ENCODE results near the gene SPSB4.

DNA sequence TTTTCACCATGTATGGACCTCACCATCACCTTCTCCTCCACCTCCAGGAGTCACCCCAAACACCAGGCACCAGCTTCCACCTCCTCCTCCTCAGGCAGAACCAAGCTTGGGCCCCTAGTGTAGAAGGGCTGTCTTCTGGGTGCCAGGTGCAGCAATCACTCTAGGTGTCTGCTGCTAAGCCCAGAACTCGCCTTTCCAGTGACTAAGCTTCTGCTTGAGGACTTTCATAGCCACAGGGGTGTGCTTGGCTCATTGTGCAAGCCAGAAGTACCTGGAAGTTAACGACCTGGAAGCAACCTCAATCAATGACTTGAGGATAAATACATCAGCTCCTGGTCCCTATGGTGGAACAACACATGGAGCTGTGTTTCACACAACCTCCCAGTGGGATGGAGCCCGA lies 130.7 kb downstream of the SPSB4 start:
- TF ChIP-seq, protein P1, sequence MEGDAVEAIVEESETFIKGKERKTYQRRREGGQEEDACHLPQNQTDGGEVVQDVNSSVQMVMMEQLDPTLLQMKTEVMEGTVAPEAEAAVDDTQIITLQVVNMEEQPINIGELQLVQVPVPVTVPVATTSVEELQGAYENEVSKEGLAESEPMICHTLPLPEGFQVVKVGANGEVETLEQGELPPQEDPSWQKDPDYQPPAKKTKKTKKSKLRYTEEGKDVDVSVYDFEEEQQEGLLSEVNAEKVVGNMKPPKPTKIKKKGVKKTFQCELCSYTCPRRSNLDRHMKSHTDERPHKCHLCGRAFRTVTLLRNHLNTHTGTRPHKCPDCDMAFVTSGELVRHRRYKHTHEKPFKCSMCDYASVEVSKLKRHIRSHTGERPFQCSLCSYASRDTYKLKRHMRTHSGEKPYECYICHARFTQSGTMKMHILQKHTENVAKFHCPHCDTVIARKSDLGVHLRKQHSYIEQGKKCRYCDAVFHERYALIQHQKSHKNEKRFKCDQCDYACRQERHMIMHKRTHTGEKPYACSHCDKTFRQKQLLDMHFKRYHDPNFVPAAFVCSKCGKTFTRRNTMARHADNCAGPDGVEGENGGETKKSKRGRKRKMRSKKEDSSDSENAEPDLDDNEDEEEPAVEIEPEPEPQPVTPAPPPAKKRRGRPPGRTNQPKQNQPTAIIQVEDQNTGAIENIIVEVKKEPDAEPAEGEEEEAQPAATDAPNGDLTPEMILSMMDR (IDR thresholded peaks at IDR 0.05 in 2 of 3, conservative IDR thresholded peaks at IDR 0.05 in 1 of 3; ENCODE audit: insufficient read depth in 2 of 3, low read depth in 1 of 3, low read length in 3 of 3) = no peak
- TF ChIP-seq, protein P2, sequence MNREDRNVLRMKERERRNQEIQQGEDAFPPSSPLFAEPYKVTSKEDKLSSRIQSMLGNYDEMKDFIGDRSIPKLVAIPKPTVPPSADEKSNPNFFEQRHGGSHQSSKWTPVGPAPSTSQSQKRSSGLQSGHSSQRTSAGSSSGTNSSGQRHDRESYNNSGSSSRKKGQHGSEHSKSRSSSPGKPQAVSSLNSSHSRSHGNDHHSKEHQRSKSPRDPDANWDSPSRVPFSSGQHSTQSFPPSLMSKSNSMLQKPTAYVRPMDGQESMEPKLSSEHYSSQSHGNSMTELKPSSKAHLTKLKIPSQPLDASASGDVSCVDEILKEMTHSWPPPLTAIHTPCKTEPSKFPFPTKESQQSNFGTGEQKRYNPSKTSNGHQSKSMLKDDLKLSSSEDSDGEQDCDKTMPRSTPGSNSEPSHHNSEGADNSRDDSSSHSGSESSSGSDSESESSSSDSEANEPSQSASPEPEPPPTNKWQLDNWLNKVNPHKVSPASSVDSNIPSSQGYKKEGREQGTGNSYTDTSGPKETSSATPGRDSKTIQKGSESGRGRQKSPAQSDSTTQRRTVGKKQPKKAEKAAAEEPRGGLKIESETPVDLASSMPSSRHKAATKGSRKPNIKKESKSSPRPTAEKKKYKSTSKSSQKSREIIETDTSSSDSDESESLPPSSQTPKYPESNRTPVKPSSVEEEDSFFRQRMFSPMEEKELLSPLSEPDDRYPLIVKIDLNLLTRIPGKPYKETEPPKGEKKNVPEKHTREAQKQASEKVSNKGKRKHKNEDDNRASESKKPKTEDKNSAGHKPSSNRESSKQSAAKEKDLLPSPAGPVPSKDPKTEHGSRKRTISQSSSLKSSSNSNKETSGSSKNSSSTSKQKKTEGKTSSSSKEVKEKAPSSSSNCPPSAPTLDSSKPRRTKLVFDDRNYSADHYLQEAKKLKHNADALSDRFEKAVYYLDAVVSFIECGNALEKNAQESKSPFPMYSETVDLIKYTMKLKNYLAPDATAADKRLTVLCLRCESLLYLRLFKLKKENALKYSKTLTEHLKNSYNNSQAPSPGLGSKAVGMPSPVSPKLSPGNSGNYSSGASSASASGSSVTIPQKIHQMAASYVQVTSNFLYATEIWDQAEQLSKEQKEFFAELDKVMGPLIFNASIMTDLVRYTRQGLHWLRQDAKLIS (CRISPR knock-in tag; IDR thresholded peaks at IDR 0.05) = no peak
- TF ChIP-seq, protein P3, sequence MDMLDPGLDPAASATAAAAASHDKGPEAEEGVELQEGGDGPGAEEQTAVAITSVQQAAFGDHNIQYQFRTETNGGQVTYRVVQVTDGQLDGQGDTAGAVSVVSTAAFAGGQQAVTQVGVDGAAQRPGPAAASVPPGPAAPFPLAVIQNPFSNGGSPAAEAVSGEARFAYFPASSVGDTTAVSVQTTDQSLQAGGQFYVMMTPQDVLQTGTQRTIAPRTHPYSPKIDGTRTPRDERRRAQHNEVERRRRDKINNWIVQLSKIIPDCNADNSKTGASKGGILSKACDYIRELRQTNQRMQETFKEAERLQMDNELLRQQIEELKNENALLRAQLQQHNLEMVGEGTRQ (CRISPR knock-in tag; IDR thresholded peaks at IDR 0.05) = no peak
- no peak for TF ChIP-seq EWSR1 (IDR thresholded peaks at IDR 0.05; ENCODE audit: borderline replicate concordance, low read depth, partially characterized antibody)
- TF ChIP-seq ATF1 (CRISPR knock-in tag; IDR thresholded peaks at IDR 0.05) = no peak
- TF ChIP-seq ATF1 (tag; IDR thresholded peaks at IDR 0.05) = no peak
- TF ChIP-seq, protein P4, sequence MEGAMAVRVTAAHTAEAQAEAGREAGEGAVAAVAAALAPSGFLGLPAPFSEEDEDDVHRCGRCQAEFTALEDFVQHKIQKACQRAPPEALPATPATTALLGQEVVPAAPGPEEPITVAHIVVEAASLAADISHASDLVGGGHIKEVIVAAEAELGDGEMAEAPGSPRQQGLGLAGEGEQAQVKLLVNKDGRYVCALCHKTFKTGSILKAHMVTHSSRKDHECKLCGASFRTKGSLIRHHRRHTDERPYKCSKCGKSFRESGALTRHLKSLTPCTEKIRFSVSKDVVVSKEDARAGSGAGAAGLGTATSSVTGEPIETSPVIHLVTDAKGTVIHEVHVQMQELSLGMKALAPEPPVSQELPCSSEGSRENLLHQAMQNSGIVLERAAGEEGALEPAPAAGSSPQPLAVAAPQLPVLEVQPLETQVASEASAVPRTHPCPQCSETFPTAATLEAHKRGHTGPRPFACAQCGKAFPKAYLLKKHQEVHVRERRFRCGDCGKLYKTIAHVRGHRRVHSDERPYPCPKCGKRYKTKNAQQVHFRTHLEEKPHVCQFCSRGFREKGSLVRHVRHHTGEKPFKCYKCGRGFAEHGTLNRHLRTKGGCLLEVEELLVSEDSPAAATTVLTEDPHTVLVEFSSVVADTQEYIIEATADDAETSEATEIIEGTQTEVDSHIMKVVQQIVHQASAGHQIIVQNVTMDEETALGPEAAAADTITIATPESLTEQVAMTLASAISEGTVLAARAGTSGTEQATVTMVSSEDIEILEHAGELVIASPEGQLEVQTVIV (CRISPR knock-in tag; IDR thresholded peaks at IDR 0.05; ENCODE audit: borderline replicate concordance) = no peak
- no peak for TF ChIP-seq EP300 (IDR thresholded peaks at IDR 0.05; ENCODE audit: low read length)
- no peak for TF ChIP-seq IFI16 (CRISPR knock-in tag; IDR thresholded peaks at IDR 0.05)
- TF ChIP-seq, protein P5, sequence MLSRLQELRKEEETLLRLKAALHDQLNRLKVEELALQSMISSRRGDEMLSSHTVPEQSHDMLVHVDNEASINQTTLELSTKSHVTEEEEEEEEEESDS (CRISPR knock-in tag; IDR thresholded peaks at IDR 0.05) = no peak
- TF ChIP-seq, protein P6, sequence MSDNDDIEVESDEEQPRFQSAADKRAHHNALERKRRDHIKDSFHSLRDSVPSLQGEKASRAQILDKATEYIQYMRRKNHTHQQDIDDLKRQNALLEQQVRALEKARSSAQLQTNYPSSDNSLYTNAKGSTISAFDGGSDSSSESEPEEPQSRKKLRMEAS (CRISPR knock-in tag; IDR thresholded peaks at IDR 0.05) = no peak
- TF ChIP-seq, protein P7, sequence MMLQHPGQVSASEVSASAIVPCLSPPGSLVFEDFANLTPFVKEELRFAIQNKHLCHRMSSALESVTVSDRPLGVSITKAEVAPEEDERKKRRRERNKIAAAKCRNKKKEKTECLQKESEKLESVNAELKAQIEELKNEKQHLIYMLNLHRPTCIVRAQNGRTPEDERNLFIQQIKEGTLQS (IDR thresholded peaks at IDR 0.05) = no peak
- TF ChIP-seq, protein P7 (CRISPR knock-in tag; conservative IDR thresholded peaks at IDR 0.05) = no peak
- TF ChIP-seq, protein P8, sequence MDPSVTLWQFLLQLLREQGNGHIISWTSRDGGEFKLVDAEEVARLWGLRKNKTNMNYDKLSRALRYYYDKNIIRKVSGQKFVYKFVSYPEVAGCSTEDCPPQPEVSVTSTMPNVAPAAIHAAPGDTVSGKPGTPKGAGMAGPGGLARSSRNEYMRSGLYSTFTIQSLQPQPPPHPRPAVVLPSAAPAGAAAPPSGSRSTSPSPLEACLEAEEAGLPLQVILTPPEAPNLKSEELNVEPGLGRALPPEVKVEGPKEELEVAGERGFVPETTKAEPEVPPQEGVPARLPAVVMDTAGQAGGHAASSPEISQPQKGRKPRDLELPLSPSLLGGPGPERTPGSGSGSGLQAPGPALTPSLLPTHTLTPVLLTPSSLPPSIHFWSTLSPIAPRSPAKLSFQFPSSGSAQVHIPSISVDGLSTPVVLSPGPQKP (CRISPR knock-in tag; IDR thresholded peaks at IDR 0.05) = no peak
- no peak for TF ChIP-seq POLR2AphosphoS5 (IDR thresholded peaks at IDR 0.05; ENCODE audit: control insufficient read depth, insufficient read depth, low read depth, low read length)
